Cardiac ventricle fibroblast (primary cell): ENCODE measurements around the gene STAB2. TPM values are rescaled to one million over a fixed set of nuclear protein-coding genes. Genes with fewer than 3 reads are reported as not detected.

Experiments
- total RNA-seq: library from RNA; depleted of rRNA; stranded (reverse); fragments of >200 nt; gene quantifications from 2 replicates; pipeline ENCODE4 v1.2.3, GENCODE V29; 2015

The STAB2 gene
- not detected in 2 replicates for total RNA-seq

GRCh38 chr12:103586791-103587370, at the start of gene STAB2:
STAB2 (plus strand) TSS chr12:103587273; CDS start chr12:103587477, 204 bp downstream.

Other genes with a start within 250 kb of the STAB2 start
- gene C12orf42, start 91.3 kb upstream of the STAB2 start, total RNA-seq, result not detected in 2 replicates